AG04450 (cell line): Measurements from ENCODE around the gene FGF7. TPM values are rescaled to one million over a fixed set of nuclear protein-coding genes. Genes with fewer than 3 reads are reported as not detected.
A peak's percentile ranks its signal among the peaks of the same experiment; 100 is the strongest.

Source experiments
- CTCF ChIA-PET: fragments of 300-600, 350-600 bp; formaldehyde crosslinking; extraction: SDS; loops from one replicate; lab custom pipeline; 2022; ENCODE audit warnings: antibody characterized with exemption, inconsistent platforms; lab: Charles Lee
- POLR2A ChIA-PET: fragments of 350-600 bp; formaldehyde crosslinking; extraction: SDS; loops from one replicate; lab custom pipeline; 2021; ENCODE audit warnings: antibody characterized with exemption, inconsistent platforms; lab: Yijun Ruan, JAX
- DNase-seq: peaks from one replicate; pipeline ENCODE4 v3.0.0-alpha.2; 2011; ENCODE audit warnings: low read depth, low spot score
- H3K27ac ChIP-seq: one replicate; pipeline ENCODE4 v1.5.1; 2012; ENCODE audit warnings: low read depth, low read length, control low read depth
- H3K27me3 ChIP-seq: one replicate; pipeline ENCODE4 v1.6.0; 2012; ENCODE audit warnings: low read length; ENCODE audit not compliant: control insufficient read depth, insufficient read depth
- H3K4me3 ChIP-seq: 2 replicates; pipeline ENCODE4 v1.5.1; 2011; ENCODE audit warnings: mild to moderate bottlenecking, low read depth, low read length, control low read depth
- H3K9me3 ChIP-seq: 2 replicates; pipeline ENCODE4 v1.5.1; 2012; ENCODE audit warnings: low read length; ENCODE audit not compliant: control insufficient read depth, insufficient read depth
- polyA plus RNA-seq: library from polyadenylated mRNA; depleted of rRNA; stranded (reverse); fragments of >200 nt; gene quantifications from 2 replicates; pipeline ENCODE4 v1.2.3, GENCODE V29; 2011
- TF ChIP-seq, protein P1 (sequence below): IDR thresholded peaks from 2 replicates; pipeline ENCODE4 v1.5.1; 2011; ENCODE audit warnings: low read depth, low read length, control low read depth, inconsistent platforms

FGF7 gene
- polyA plus RNA-seq, 1 experiment = 175 TPM

DNA sequence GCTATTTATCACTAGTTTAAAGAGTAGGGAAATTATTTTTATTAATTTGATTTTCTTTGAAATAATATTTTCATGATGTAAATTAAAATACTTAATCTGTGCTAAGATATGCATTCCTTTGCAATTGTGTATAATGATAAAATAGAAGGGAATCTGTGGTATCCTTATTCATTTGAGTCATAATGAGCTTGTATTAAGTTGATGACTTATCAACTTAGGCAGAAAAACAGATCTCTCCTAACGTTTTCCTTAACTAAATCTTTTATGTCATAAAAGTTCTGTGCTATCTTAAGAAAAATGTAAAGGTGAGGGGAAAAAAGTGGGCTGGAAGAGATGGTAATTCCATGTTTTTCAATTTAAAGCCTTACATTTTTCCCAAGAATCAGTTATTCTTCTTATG is 1.9 kb downstream of the FGF7 start:
- H3K9me3 ChIP-seq = no peaks in the 10 kb centered on the region

DNA sequence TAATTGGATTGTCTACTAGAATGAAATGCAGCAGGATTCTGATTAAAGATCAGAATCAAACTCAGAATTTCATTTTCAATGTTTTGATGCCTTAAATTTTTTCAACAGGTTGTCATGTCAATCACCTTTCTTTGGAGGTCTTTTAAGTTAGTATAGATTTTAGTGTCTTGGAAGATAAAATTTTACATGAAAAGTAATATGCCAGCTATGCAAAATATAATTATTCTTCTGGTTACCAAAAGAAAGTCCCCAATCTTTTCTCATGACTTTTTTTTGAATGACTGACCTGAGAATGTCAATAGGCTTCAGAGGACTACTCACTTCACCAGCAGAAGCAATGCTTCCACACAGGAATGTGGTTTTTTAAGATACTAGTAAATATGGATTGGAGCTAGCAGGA is 4.3 kb downstream of the FGF7 start:
- Histone ChIP-seq H3K4me3 (peak overlapping the region; percentile 66), H3K27ac (no peak overlapping the region), H3K9me3 (no peaks in the 10 kb centered on the region), H3K27me3 (no peaks in the 10 kb centered on the region)
- ChIA-PET CTCF (interaction anchor here (0.6 kb wide), 1 partner anchor 282 kb away, joined by 3 read pairs; no protein-coding TSS in a partner anchor), POLR2A (no interaction called here)
- TF ChIP-seq, protein P1, sequence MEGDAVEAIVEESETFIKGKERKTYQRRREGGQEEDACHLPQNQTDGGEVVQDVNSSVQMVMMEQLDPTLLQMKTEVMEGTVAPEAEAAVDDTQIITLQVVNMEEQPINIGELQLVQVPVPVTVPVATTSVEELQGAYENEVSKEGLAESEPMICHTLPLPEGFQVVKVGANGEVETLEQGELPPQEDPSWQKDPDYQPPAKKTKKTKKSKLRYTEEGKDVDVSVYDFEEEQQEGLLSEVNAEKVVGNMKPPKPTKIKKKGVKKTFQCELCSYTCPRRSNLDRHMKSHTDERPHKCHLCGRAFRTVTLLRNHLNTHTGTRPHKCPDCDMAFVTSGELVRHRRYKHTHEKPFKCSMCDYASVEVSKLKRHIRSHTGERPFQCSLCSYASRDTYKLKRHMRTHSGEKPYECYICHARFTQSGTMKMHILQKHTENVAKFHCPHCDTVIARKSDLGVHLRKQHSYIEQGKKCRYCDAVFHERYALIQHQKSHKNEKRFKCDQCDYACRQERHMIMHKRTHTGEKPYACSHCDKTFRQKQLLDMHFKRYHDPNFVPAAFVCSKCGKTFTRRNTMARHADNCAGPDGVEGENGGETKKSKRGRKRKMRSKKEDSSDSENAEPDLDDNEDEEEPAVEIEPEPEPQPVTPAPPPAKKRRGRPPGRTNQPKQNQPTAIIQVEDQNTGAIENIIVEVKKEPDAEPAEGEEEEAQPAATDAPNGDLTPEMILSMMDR = no peak
- no peak for DNase-seq

More for the DNA sequence above, 1.9 kb downstream of the FGF7 start:
- ChIA-PET POLR2A (no interaction called here), CTCF (interaction anchor here (0.9 to 6.4 kb wide), 2 partner anchors 188 to 578 kb away, joined by 4 to 145 read pairs; no protein-coding TSS in a partner anchor)
- Histone ChIP-seq H3K27ac (no peak overlapping the region), H3K4me3 (peak overlapping the region; percentile 66), H3K27me3 (no peaks in the 10 kb centered on the region)
- TF ChIP-seq, protein P1 = no peak
- DNase-seq = no peak

DNA sequence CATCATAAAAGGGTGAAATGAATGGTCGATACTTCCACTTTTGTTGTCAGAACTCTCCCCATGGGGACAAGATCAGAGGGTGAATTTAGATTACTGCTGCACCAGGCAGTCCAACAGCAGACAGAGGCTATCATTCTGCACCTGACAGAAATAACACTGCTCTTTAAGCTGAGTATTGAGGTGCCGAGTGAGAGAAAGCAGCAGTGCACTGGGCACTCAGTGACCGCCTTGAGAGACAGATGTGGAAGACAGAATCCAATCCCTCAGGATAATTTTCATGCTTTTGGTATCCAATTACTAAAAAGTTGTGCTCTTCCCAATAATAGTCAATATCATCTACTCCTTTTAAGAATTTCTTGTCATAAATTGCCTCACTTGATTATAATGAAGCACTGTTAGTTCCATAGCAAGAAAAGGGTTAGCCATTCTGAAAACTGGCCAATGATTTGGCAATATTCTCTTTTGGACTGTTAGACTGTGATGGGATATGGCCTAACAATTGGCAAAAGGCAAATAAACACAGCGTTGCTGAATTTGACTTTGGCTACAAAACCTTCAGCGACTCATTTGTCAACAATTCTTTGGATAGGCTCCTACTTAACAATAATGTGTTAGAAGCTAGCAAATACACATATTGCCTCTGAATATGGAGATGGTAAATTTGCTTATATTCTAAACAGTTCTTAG is 5.5 kb downstream of the FGF7 start:
- ChIA-PET CTCF (interaction anchor here (1.5 to 1.6 kb wide), 2 partner anchors 193 to 575 kb away, joined by 3 to 4 read pairs; no protein-coding TSS in a partner anchor), POLR2A (no interaction called here)
- Histone ChIP-seq H3K4me3 (peak overlapping the region; percentile 66), H3K9me3 (no peaks in the 10 kb centered on the region), H3K27ac (no peak overlapping the region), H3K27me3 (no peaks in the 10 kb centered on the region)
- DNase-seq = no peak
- TF ChIP-seq, protein P1 = no peak

DNA sequence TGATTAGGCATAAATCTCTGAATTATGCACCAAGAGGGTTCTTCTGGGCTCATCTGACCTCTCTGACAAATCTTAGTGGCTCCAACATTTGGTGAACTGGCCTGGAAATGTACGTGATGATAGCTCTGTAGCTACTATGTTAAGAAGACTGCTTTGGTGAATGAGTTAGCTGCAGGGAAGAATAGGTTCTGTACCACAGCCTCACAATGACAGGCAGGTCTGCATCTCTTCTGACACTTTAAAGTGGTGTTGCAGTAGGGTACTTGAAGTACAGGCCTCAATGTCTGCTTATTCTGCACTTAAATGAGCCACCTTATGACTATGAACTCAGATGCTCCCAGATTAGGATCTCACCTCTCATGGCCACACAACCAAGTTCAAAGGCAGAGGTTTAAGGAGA is 7.0 kb downstream of the FGF7 start:
- POLR2A ChIA-PET = no interaction called here
- no peaks in the 10 kb centered on the region for H3K9me3 ChIP-seq
- CTCF ChIA-PET = interaction anchor here (1.6 kb wide), 1 partner anchor 195 kb away, joined by 4 read pairs; no protein-coding TSS in a partner anchor

More for the DNA sequence above, 7.0 kb downstream of the FGF7 start:
- TF ChIP-seq, protein P1 = no peak
- no peak for DNase-seq
- no peaks in the 10 kb centered on the region for H3K27me3 ChIP-seq
- H3K4me3 ChIP-seq = no peak overlapping the region; the same call in 1 of the 2 replicates
- no peak overlapping the region for H3K27ac ChIP-seq
